H1 (cell line): ENCODE data around the gene RNU11. TPM values are rescaled to one million over a fixed set of nuclear protein-coding genes. Genes with fewer than 3 reads are reported as not detected.

ENCODE experiments used
- CBX5 ChIP-seq: fragments of 300-800, 300-1000 bp; sonication (generic); IDR thresholded peaks from 2 replicates; pipeline ENCODE4 v1.7.1; 2016; ENCODE audit warnings: antibody characterized with exemption, low read length, low read depth
- GABPA ChIP-seq: IDR thresholded peaks from 2 replicates; pipeline ENCODE4 v1.6.1; 2011; ENCODE audit warnings: mild to moderate bottlenecking, low read length, moderate library complexity, borderline replicate concordance; ENCODE audit not compliant: insufficient read depth
- polyA plus RNA-seq, 7 experiments: library from polyadenylated mRNA; depleted of rRNA in 3 of 7; stranded (reverse) in 5 of 7; unstranded in 2 of 7; fragments of >200 nt in 5 of 7; fragments of 200-250 nt in 2 of 7; gene quantifications; 1 replicate in 5 of 7; 2 replicates in 1 of 7; 4 replicates in 1 of 7; pipeline versions ENCODE4 v1.2.1 to v1.2.3, GENCODE V29; 2011 to 2013; ENCODE audit warnings: missing spikeins in 2 of 7, mixed read lengths in 2 of 7
- total RNA-seq: library from RNA; stranded (reverse); fragmentation: NEBNext Ultra II Directional; extraction: Animal tissue kit (Norgen Biotek cat#: 25700); gene quantifications from 2 replicates; pipeline ENCODE4 v1.2.1, GENCODE V29; 2021

Gene RNU11
- total and polyA plus RNA-seq, 2 of the 8 experiments (the other 6 are each of a cell fraction or from before 2014, with no cell fraction given): not detected

GRCh38 chr1:28631713-28632112 is 16.7 kb upstream of the RNU11 start (continued):
- TF ChIP-seq CBX5 (no peak), GABPA (no peak)
